Body of pancreas (tissue), 4 donors: ENCODE results near the gene NTRK2.

Experiments
- CTCF ChIP-seq, 7 experiments: fragments of 450-650 bp in 4 of 7; fragments of 200-600 bp in 3 of 7; sonication (generic) in 3 of 7; IDR thresholded peaks; one replicate each; pipeline ENCODE4 v1.5.1; 2016 to 2019; ENCODE audit warnings: antibody characterized with exemption in 7 of 7
- POLR2A ChIP-seq, 3 donors: fragments of 450-650 bp; IDR thresholded peaks; one replicate each; pipeline ENCODE4 v1.6.1; 2016; ENCODE audit warnings: antibody characterized with exemption in 3 of 3, mild to moderate bottlenecking in 2 of 3

DNA sequence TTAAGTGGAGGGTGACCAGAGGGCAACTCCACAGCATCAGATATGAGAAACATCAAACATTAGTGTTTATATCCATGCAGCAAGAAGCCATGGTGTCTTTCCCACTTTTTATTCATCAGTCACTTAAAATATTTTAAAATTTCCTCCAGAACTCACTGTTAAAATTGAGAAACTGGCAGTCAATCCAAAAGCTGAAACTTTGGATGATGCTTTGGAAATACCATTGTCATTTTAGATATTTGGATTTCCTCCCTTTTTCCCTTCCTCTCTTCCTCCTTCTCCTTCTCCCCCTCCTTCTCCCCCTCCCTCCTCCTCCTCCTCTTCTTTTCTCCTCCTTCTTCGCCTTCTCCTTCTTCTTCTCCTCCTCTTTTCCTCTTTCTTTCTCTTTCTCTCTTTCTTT lies 33.1 kb upstream of the NTRK2 start:
- TF ChIP-seq CTCF (IDR thresholded peaks at IDR 0.05) (no peak), POLR2A (IDR thresholded peaks at IDR 0.05) (no peak)
